NCI-H187 (cell line): ENCODE measurements around the gene PRKD3.
"Not testable (repeated sequence)": the region's sequence is repeated elsewhere in the genome, so short reads cannot be mapped to it uniquely, and the experiment has no call there.

Experiments
- DNase-seq, 2 experiments: peaks; one replicate each; lab custom pipeline; 2025; lab: John Stamatoyannopoulos, UW

Gene PRKD3

GRCh38 chr2:37316181-37316580 lies 8.5 kb downstream of the PRKD3 start:
- no peak for DNase-seq

GRCh38 chr2:37315364-37315763 lies 9.3 kb downstream of the PRKD3 start:
- DNase-seq, result no peak

GRCh38 chr2:37307500-37307899 lies 17.1 kb downstream of the PRKD3 start:
- no peak for DNase-seq

GRCh38 chr2:37306024-37306423 lies 18.6 kb downstream of the PRKD3 start:
- DNase-seq, result no peak

GRCh38 chr2:37302701-37303252 lies 21.9 kb downstream of the PRKD3 start:
- no peak for DNase-seq

- DNase-seq, result no peak
These were observed 23.2 kb downstream of the PRKD3 start for GRCh38 chr2:37301408-37301807.

GRCh38 chr2:37300578-37300977 lies 24.1 kb downstream of the PRKD3 start:
- DNase-seq, result no peak

- no peak for DNase-seq
These were observed 24.5 kb downstream of the PRKD3 start for GRCh38 chr2:37300146-37300545.

- DNase-seq, result no peak
These were observed 27.0 kb downstream of the PRKD3 start for GRCh38 chr2:37297632-37298031.

GRCh38 chr2:37295469-37296073 lies 29.1 kb downstream of the PRKD3 start:
- DNase-seq, result no peak

GRCh38 chr2:37294858-37295257 lies 29.8 kb downstream of the PRKD3 start:
- DNase-seq, result not testable (repeated sequence)

GRCh38 chr2:37291680-37292079 lies 33.0 kb downstream of the PRKD3 start:
- no peak for DNase-seq

- DNase-seq, result no peak
These were observed 36.7 kb downstream of the PRKD3 start for GRCh38 chr2:37287966-37288365.

GRCh38 chr2:37284381-37284780 lies 40.3 kb downstream of the PRKD3 start:
- no peak for DNase-seq

GRCh38 chr2:37283207-37283606 lies 41.4 kb downstream of the PRKD3 start:
- DNase-seq, result no peak

GRCh38 chr2:37282746-37283145 lies 41.9 kb downstream of the PRKD3 start:
- DNase-seq, result no peak

- no peak for DNase-seq
These were observed 42.7 kb downstream of the PRKD3 start for GRCh38 chr2:37281916-37282315.

GRCh38 chr2:37276291-37276690 lies 48.3 kb downstream of the PRKD3 start:
- DNase-seq, result no peak
